Measurements from ENCODE around the gene GDPD2.
A peak's percentile ranks its signal among the peaks of the same experiment; 100 is the strongest.

GDPD2 gene

GRCh38 chrX:70437921-70438665 lies 15.0 kb downstream of the GDPD2 start:
- no peak for DNase-seq (ENCODE audit: low read depth)

- no peak for DNase-seq (ENCODE audit: low read depth)
Measured at GRCh38 chrX:70439016-70439415, 15.9 kb downstream of the GDPD2 start.

- no peak for DNase-seq (ENCODE audit: low read depth)
Measured at GRCh38 chrX:70442224-70442623, 19.1 kb downstream of the GDPD2 start.

GRCh38 chrX:70444326-70444945 lies 21.3 kb downstream of the GDPD2 start, which contains the start of gene DLG3:
Gene DLG3 (plus strand): TSS chrX:70444835. CDS start chrX:70445202, 367 bp downstream.
- DNase-seq (ENCODE audit: low read depth) = no peak

- no peak for DNase-seq (ENCODE audit: low read depth)
Measured at GRCh38 chrX:70444946-70445656, 22.0 kb downstream of the GDPD2 start.

- DNase-seq (ENCODE audit: low read depth) = no peak
Measured at GRCh38 chrX:70445951-70446350, 22.8 kb downstream of the GDPD2 start.

- no peak for DNase-seq (ENCODE audit: low read depth)
Measured at GRCh38 chrX:70446380-70447350, 23.6 kb downstream of the GDPD2 start.

- no peak for DNase-seq (ENCODE audit: low read depth)
Measured at GRCh38 chrX:70449457-70449966, 26.4 kb downstream of the GDPD2 start.

GRCh38 chrX:70452143-70452733 lies 29.1 kb downstream of the GDPD2 start:
- peak; percentile 34 for DNase-seq (ENCODE audit: low read depth)

- no peak for DNase-seq (ENCODE audit: low read depth)
Measured at GRCh38 chrX:70453024-70453618, 30.0 kb downstream of the GDPD2 start.

- peak; percentile 53 for DNase-seq (ENCODE audit: low read depth)
Measured at GRCh38 chrX:70454441-70455365, 31.6 kb downstream of the GDPD2 start.

GRCh38 chrX:70455366-70456202 lies 32.5 kb downstream of the GDPD2 start:
- DNase-seq (ENCODE audit: low read depth) = no peak

- no peak for DNase-seq (ENCODE audit: low read depth)
Measured at GRCh38 chrX:70456256-70456655, 33.1 kb downstream of the GDPD2 start.

GRCh38 chrX:70461026-70461425 lies 37.9 kb downstream of the GDPD2 start:
- DNase-seq (ENCODE audit: low read depth) = no peak

GRCh38 chrX:70464051-70464450 lies 40.9 kb downstream of the GDPD2 start:
- DNase-seq (ENCODE audit: low read depth) = no peak

- DNase-seq (ENCODE audit: low read depth) = no peak
Measured at GRCh38 chrX:70466968-70467367, 43.9 kb downstream of the GDPD2 start.

GRCh38 chrX:70468709-70469108 lies 45.6 kb downstream of the GDPD2 start:
- no peak for DNase-seq (ENCODE audit: low read depth)

- no peak for DNase-seq (ENCODE audit: low read depth)
Measured at GRCh38 chrX:70470850-70471289, 47.8 kb downstream of the GDPD2 start.

All from activated T-helper 9 cell treated with anti-CD3 and anti-CD28 coated beads, Interleukin-2, amount 50 U/mL, for 16 hours (primary cell).